Activated T-cell treated with anti-CD3 and anti-CD28 coated beads for 4 hours (primary cell): ENCODE measurements around the gene SYNRG.
"Not testable (repeated sequence)": the region's sequence is repeated elsewhere in the genome, so short reads cannot be mapped to it uniquely, and the experiment has no call there.

Experiments
- DNase-seq: peaks from one replicate; pipeline ENCODE4 v3.0.0-alpha.2; 2020

Gene SYNRG

GRCh38 chr17:37532756-37533155 lies 76.5 kb downstream of the SYNRG start:
- DNase-seq, result no peak

- no peak for DNase-seq
Measured at GRCh38 chr17:37530420-37530819, 78.8 kb downstream of the SYNRG start.

GRCh38 chr17:37527249-37527851 lies 81.9 kb downstream of the SYNRG start:
- DNase-seq, result no peak

GRCh38 chr17:37523715-37524219 lies 85.5 kb downstream of the SYNRG start:
- DNase-seq, result no peak

- DNase-seq, result no peak
Measured at GRCh38 chr17:37521821-37522220, 87.4 kb downstream of the SYNRG start.

GRCh38 chr17:37520174-37520573 lies 89.0 kb downstream of the SYNRG start:
- no peak for DNase-seq

- no peak for DNase-seq
Measured at GRCh38 chr17:37519251-37519985, 89.8 kb downstream of the SYNRG start.

GRCh38 chr17:37518826-37519225 lies 90.4 kb downstream of the SYNRG start:
- no peak for DNase-seq

GRCh38 chr17:37517881-37518280 lies 91.3 kb downstream of the SYNRG start:
- DNase-seq, result no peak

- DNase-seq, result no peak
Measured at GRCh38 chr17:37516127-37516571, 93.1 kb downstream of the SYNRG start.

- no peak for DNase-seq
Measured at GRCh38 chr17:37513711-37514110, 95.5 kb downstream of the SYNRG start.

GRCh38 chr17:37512442-37513068 lies 96.7 kb downstream of the SYNRG start:
- no peak for DNase-seq

- not testable (repeated sequence) for DNase-seq
Measured at GRCh38 chr17:37511642-37512041, 97.6 kb downstream of the SYNRG start.

GRCh38 chr17:37510056-37510455 lies 99.2 kb downstream of the SYNRG start:
- no peak for DNase-seq

GRCh38 chr17:37507111-37507510 lies 102.1 kb downstream of the SYNRG start:
- DNase-seq, result no peak

- DNase-seq, result no peak
Measured at GRCh38 chr17:37506678-37507077, 102.5 kb downstream of the SYNRG start.

- DNase-seq, result no peak
Measured at GRCh38 chr17:37505333-37505732, 103.9 kb downstream of the SYNRG start.

GRCh38 chr17:37503148-37503547 lies 106.1 kb downstream of the SYNRG start:
- no peak for DNase-seq

- DNase-seq, result no peak
Measured at GRCh38 chr17:37502009-37502936, 106.9 kb downstream of the SYNRG start.

- DNase-seq, result no peak
Measured at GRCh38 chr17:37500378-37500777, 108.8 kb downstream of the SYNRG start.

- DNase-seq, result no peak
Measured at GRCh38 chr17:37494971-37495370, 114.2 kb downstream of the SYNRG start.

- no peak for DNase-seq
Measured at GRCh38 chr17:37494401-37494831, 114.8 kb downstream of the SYNRG start.
